OCI-LY7 (cell line): Measurements from ENCODE around the gene PCIF1. TPM values are rescaled to one million over a fixed set of nuclear protein-coding genes. Genes with fewer than 3 reads are reported as not detected.

Experiments used
- BruUV-seq: library from RNA; stranded (reverse); fragments of 400-500 nt; replicated peaks from 2 replicates; lab custom pipeline; 2021; lab: Mats Ljungman, UMichigan
- CTCF ChIA-PET: fragments of 300-600 bp; sonication (Branson Sonifier 250); formaldehyde crosslinking; loops from one replicate; lab custom pipeline; 2022; ENCODE audit warnings: antibody characterized with exemption; ENCODE audit not compliant: unreplicated experiment; lab: Charles Lee
- POLR2A ChIA-PET: fragments of 300-600 bp; sonication (Branson Sonifier 250); formaldehyde crosslinking; loops from one replicate; lab custom pipeline; 2022; ENCODE audit warnings: antibody characterized with exemption; lab: Charles Lee
- DNase-seq: peaks from one replicate; pipeline ENCODE4 v3.0.0-alpha.2; 2015; ENCODE audit warnings: low spot score
- H2AFZ ChIP-seq: fragments of 200-600 bp; sonication (generic), shearing (Covaris generic); 2 replicates; pipeline ENCODE4 v1.6.1; 2014; ENCODE audit warnings: mild to moderate bottlenecking, antibody characterized with exemption, low read length, moderate library complexity
- H3K27ac ChIP-seq: fragments of 200-600 bp; sonication (generic); 2 replicates; pipeline ENCODE4 v1.5.1; 2014; ENCODE audit warnings: mixed run types, low read depth, mild to moderate bottlenecking, moderate library complexity, low read length, inconsistent platforms; ENCODE audit not compliant: poor library complexity, severe bottlenecking
- H3K36me3 ChIP-seq: fragments of 200-600 bp; sonication (generic); 2 replicates; pipeline ENCODE4 v1.6.1; 2014; ENCODE audit warnings: mild to moderate bottlenecking, antibody characterized with exemption, low read length, moderate library complexity, mixed read lengths; ENCODE audit not compliant: insufficient read depth
- H3K4me1 ChIP-seq: fragments of 200-600 bp; sonication (generic); 2 replicates; pipeline ENCODE4 v1.5.1; 2014; ENCODE audit warnings: mild to moderate bottlenecking, low read length; ENCODE audit not compliant: insufficient read depth, poor library complexity, severe bottlenecking
- H3K4me2 ChIP-seq: fragments of 200-600 bp; sonication (generic); 2 replicates; pipeline ENCODE4 v1.6.1; 2014; ENCODE audit warnings: mild to moderate bottlenecking, low read length
- H3K4me3 ChIP-seq: fragments of 200-600 bp; sonication (generic); 2 replicates; pipeline ENCODE4 v1.5.1; 2014; ENCODE audit warnings: mild to moderate bottlenecking, low read depth, low read length; ENCODE audit not compliant: poor library complexity, severe bottlenecking
- H3K79me2 ChIP-seq: fragments of 200-600 bp; sonication (generic); 2 replicates; pipeline ENCODE4 v1.6.1; 2016; ENCODE audit warnings: low read depth, mild to moderate bottlenecking, low read length, moderate library complexity, mixed read lengths; ENCODE audit not compliant: insufficient read depth
- H3K9me2 ChIP-seq: fragments of 200-600 bp; sonication (generic); 2 replicates; pipeline ENCODE4 v1.6.1; 2016; ENCODE audit warnings: mild to moderate bottlenecking, low read length, mixed read lengths; ENCODE audit not compliant: insufficient read depth
- H3K9me3 ChIP-seq: fragments of 200-600 bp; sonication (generic); 2 replicates; pipeline ENCODE4 v1.6.1; 2014; ENCODE audit warnings: mild to moderate bottlenecking, mixed run types, low read length, mixed read lengths
- H4K20me1 ChIP-seq: fragments of 200-600 bp; sonication (generic); 2 replicates; pipeline ENCODE4 v1.6.1; 2014; ENCODE audit warnings: mild to moderate bottlenecking, antibody characterized with exemption, low read length, moderate library complexity, mixed read lengths; ENCODE audit not compliant: insufficient read depth
- EZH2phosphoT487 ChIP-seq: fragments of 200-600 bp; sonication (generic); IDR thresholded peaks from 2 replicates; pipeline ENCODE4 v1.6.1; 2018; ENCODE audit warnings: low read depth, borderline replicate concordance, mild to moderate bottlenecking, mixed run types, antibody characterized with exemption, low read length, moderate library complexity, mixed read lengths
- intact Hi-C: fragments of 100-400 bp; cut with micrococcal nuclease; formaldehyde crosslinking; loops from one replicate; pipeline ENCODE4 v1.10.0; 2022; ENCODE audit not compliant: unreplicated experiment
- total RNA-seq, 2 experiments: library from RNA; depleted of rRNA in 1 of 2; stranded (reverse); fragments of >200 nt in 1 of 2; shearing (Covaris generic) in 1 of 2; gene quantifications; 2 replicates each; pipeline ENCODE4 v1.2.3, GENCODE V29; 2014 to 2022
- TF ChIP-seq, protein P1 (sequence below): fragments of 200-600 bp; sonication (generic); conservative IDR thresholded peaks from 2 replicates; pipeline ENCODE4 v1.5.1; 2014; ENCODE audit warnings: mild to moderate bottlenecking, antibody characterized with exemption, low read length, moderate library complexity, mixed read lengths

PCIF1 gene
- total RNA-seq, 2 experiments from 2014 or later = 21.2 to 40.6 TPM

GRCh38 chr20:45896641-45897161 lies 37.8 kb upstream of the PCIF1 start:
- POLR2A ChIA-PET = interaction anchor here (0.7 kb wide), 1 partner anchor 47 kb away, joined by 5 read pairs; no protein-coding TSS in a partner anchor
- no TSS peak for BruUV-seq

DNA sequence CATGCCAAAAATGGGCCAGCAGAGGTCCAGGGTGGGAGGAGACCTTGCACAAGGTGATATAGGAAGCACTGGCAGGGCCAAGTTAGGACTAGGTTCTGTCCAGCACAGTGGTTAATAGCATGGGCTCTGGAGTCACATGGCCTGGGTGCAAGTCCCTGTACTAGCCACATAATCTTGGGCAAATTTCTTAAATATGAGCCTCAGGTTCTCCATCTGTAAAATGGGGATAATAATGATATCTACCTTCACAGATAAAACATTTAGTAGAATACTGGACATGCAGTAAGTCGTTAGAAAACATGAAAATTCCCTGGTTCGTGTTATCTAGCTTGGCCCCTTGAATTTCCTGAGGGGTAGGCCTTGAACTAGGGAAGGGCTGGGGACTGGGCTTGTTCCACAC lies 37.2 kb upstream of the PCIF1 start:
- intact Hi-C loops = no loop called here
- no TSS peak for BruUV-seq
- no peaks in the 10 kb centered on the region for H3K79me2 ChIP-seq
- DNase-seq = no peak
- no peak overlapping the region for H2AFZ ChIP-seq
- no peak overlapping the region for H3K4me2 ChIP-seq
- no peak for TF ChIP-seq EZH2phosphoT487
- TF ChIP-seq, protein P1, sequence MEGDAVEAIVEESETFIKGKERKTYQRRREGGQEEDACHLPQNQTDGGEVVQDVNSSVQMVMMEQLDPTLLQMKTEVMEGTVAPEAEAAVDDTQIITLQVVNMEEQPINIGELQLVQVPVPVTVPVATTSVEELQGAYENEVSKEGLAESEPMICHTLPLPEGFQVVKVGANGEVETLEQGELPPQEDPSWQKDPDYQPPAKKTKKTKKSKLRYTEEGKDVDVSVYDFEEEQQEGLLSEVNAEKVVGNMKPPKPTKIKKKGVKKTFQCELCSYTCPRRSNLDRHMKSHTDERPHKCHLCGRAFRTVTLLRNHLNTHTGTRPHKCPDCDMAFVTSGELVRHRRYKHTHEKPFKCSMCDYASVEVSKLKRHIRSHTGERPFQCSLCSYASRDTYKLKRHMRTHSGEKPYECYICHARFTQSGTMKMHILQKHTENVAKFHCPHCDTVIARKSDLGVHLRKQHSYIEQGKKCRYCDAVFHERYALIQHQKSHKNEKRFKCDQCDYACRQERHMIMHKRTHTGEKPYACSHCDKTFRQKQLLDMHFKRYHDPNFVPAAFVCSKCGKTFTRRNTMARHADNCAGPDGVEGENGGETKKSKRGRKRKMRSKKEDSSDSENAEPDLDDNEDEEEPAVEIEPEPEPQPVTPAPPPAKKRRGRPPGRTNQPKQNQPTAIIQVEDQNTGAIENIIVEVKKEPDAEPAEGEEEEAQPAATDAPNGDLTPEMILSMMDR = no peak
- no peak overlapping the region for H3K27ac ChIP-seq
- H3K36me3 ChIP-seq = peaks cover 4% of the 10 kb centered on the region
- peaks cover 2% of the 10 kb centered on the region for H3K4me1 ChIP-seq
- no peaks in the 10 kb centered on the region for H4K20me1 ChIP-seq
- H3K4me3 ChIP-seq = no peak overlapping the region
- CTCF ChIA-PET = no interaction called here
- POLR2A ChIA-PET = interaction anchor here (0.7 kb wide), 1 partner anchor 48 kb away, joined by 5 read pairs; no protein-coding TSS in a partner anchor
- H3K9me2 ChIP-seq = no peaks in the 10 kb centered on the region
- H3K9me3 ChIP-seq = no peaks in the 10 kb centered on the region

More at GRCh38 chr20:45896641-45897161, 37.8 kb upstream of the PCIF1 start:
- TF ChIP-seq, protein P1 = no peak
- no peak for TF ChIP-seq EZH2phosphoT487
- no peaks in the 10 kb centered on the region for H4K20me1 ChIP-seq
- H3K27ac ChIP-seq = no peak overlapping the region
- no peak overlapping the region for H3K4me3 ChIP-seq
- H2AFZ ChIP-seq = no peak overlapping the region
- H3K79me2 ChIP-seq = no peaks in the 10 kb centered on the region
- H3K4me1 ChIP-seq = peaks cover 7% of the 10 kb centered on the region
- CTCF ChIA-PET = no interaction called here
- intact Hi-C loops = no loop called here
- no peaks in the 10 kb centered on the region for H3K9me3 ChIP-seq
- no peak for DNase-seq
- H3K9me2 ChIP-seq = no peaks in the 10 kb centered on the region
- no peak overlapping the region for H3K4me2 ChIP-seq
- H3K36me3 ChIP-seq = peaks cover 4% of the 10 kb centered on the region

- intact Hi-C loops = no loop called here
- Histone ChIP-seq H3K36me3 (peaks cover 4% of the 10 kb centered on the region), H3K9me3 (no peaks in the 10 kb centered on the region), H2AFZ (no peak overlapping the region), H3K4me2 (no peak overlapping the region), H4K20me1 (no peaks in the 10 kb centered on the region), H3K79me2 (no peaks in the 10 kb centered on the region), H3K27ac (no peak overlapping the region), H3K4me1 (peaks cover 5% of the 10 kb centered on the region), H3K9me2 (no peaks in the 10 kb centered on the region), H3K4me3 (no peak overlapping the region)
- no TSS peak for BruUV-seq
- ChIA-PET CTCF (no interaction called here), POLR2A (no interaction called here)
- no peak for DNase-seq
- TF ChIP-seq EZH2phosphoT487 = no peak
- TF ChIP-seq, protein P1 = no peak
Observed at GRCh38 chr20:45897692-45898091, 36.8 kb upstream of the PCIF1 start.
